PC-9 (cell line): ENCODE data around the gene PEX11G. TPM values are rescaled to one million over a fixed set of nuclear protein-coding genes. Genes with fewer than 3 reads are reported as not detected.

Source experiments
- BruUV-seq: library from RNA; stranded (reverse); fragments of 400-500 nt; replicated peaks from 2 replicates; lab custom pipeline; 2021; lab: Mats Ljungman, UMichigan
- CTCF ChIA-PET: fragments of 300-600 bp; sonication (Branson Sonifier 250); formaldehyde crosslinking; loops from one replicate; lab custom pipeline; 2022; ENCODE audit warnings: antibody characterized with exemption; lab: Charles Lee
- POLR2A ChIA-PET: fragments of 300-600 bp; sonication (Branson Sonifier 250); formaldehyde crosslinking; loops from one replicate; lab custom pipeline; 2022; ENCODE audit warnings: antibody characterized with exemption; ENCODE audit not compliant: unreplicated experiment; lab: Charles Lee
- DNase-seq, 2 experiments: peaks; one replicate each; pipeline versions ENCODE4 v3.0.0 to v3.0.0-alpha.2; 2015 to 2022; ENCODE audit warnings: mixed read lengths in 1 of 2
- H2AFZ ChIP-seq: fragments of 200-600 bp; sonication (generic); 2 replicates; pipeline ENCODE4 v1.8.1; 2017; ENCODE audit warnings: antibody characterized with exemption
- H3F3A ChIP-seq: fragments of 200-600 bp; sonication (generic); 2 replicates; pipeline ENCODE4 v1.8.1; 2017; ENCODE audit warnings: antibody characterized with exemption, mild to moderate bottlenecking, low read depth; ENCODE audit not compliant: insufficient read depth
- H3K27ac ChIP-seq: fragments of 200-600 bp; sonication (generic); 2 replicates; pipeline ENCODE4 v1.6.1; 2016; ENCODE audit warnings: mixed run types
- H3K27me3 ChIP-seq: fragments of 200-600 bp; sonication (generic); 2 replicates; pipeline ENCODE4 v1.6.1; 2016; ENCODE audit warnings: low read depth, mixed run types; ENCODE audit not compliant: insufficient read depth
- H3K36me3 ChIP-seq: fragments of 200-600 bp; sonication (generic); 2 replicates; pipeline ENCODE4 v1.6.1; 2016; ENCODE audit warnings: low read depth, mixed run types
- H3K4me1 ChIP-seq: fragments of 200-600 bp; sonication (generic); replicated peaks from 2 replicates; pipeline ENCODE4 v1.6.1; 2016; ENCODE audit warnings: mixed run types; ENCODE audit not compliant: insufficient read depth
- H3K4me2 ChIP-seq: fragments of 200-600 bp; sonication (generic); 2 replicates; pipeline ENCODE4 v1.6.1; 2017; ENCODE audit warnings: mixed run types
- H3K4me3 ChIP-seq: fragments of 200-600 bp; sonication (generic); 2 replicates; pipeline ENCODE4 v1.6.1; 2016; ENCODE audit warnings: mixed run types
- H3K79me2 ChIP-seq: fragments of 200-600 bp; sonication (generic); 2 replicates; pipeline ENCODE4 v1.6.1; 2017; ENCODE audit warnings: low read depth, mixed run types
- H3K9me2 ChIP-seq: fragments of 200-600 bp; sonication (generic); 2 replicates; pipeline ENCODE4 v1.8.1; 2017; ENCODE audit warnings: mild to moderate bottlenecking; ENCODE audit not compliant: insufficient read depth
- H3K9me3 ChIP-seq: fragments of 200-600 bp; sonication (generic); 2 replicates; pipeline ENCODE4 v1.8.1; 2016; ENCODE audit warnings: low read depth; ENCODE audit not compliant: insufficient read depth
- H4K20me1 ChIP-seq: fragments of 200-600 bp; sonication (generic); 2 replicates; pipeline ENCODE4 v1.8.1; 2017; ENCODE audit not compliant: insufficient read depth
- CTCF ChIP-seq: fragments of 200-600 bp; sonication (generic); conservative IDR thresholded peaks from 2 replicates; pipeline ENCODE4 v1.6.1; 2017; ENCODE audit warnings: mixed run types, antibody characterized with exemption, mild to moderate bottlenecking, moderate library complexity
- EZH2 ChIP-seq: fragments of 200-600 bp; sonication (generic); IDR thresholded peaks from 2 replicates; pipeline ENCODE4 v1.8.0; 2017; ENCODE audit warnings: antibody characterized with exemption, low read depth
- intact Hi-C: fragments of 100-400 bp; cut with micrococcal nuclease; formaldehyde crosslinking; loops from one replicate; pipeline ENCODE4 v1.10.0; 2022; ENCODE audit not compliant: unreplicated experiment
- total RNA-seq: library from RNA; stranded (reverse); gene quantifications from 2 replicates; pipeline ENCODE4 v1.2.3, GENCODE V29; 2021

Gene PEX11G
- total RNA-seq, 1 experiment from 2014 or later, result 10.5 TPM

DNA sequence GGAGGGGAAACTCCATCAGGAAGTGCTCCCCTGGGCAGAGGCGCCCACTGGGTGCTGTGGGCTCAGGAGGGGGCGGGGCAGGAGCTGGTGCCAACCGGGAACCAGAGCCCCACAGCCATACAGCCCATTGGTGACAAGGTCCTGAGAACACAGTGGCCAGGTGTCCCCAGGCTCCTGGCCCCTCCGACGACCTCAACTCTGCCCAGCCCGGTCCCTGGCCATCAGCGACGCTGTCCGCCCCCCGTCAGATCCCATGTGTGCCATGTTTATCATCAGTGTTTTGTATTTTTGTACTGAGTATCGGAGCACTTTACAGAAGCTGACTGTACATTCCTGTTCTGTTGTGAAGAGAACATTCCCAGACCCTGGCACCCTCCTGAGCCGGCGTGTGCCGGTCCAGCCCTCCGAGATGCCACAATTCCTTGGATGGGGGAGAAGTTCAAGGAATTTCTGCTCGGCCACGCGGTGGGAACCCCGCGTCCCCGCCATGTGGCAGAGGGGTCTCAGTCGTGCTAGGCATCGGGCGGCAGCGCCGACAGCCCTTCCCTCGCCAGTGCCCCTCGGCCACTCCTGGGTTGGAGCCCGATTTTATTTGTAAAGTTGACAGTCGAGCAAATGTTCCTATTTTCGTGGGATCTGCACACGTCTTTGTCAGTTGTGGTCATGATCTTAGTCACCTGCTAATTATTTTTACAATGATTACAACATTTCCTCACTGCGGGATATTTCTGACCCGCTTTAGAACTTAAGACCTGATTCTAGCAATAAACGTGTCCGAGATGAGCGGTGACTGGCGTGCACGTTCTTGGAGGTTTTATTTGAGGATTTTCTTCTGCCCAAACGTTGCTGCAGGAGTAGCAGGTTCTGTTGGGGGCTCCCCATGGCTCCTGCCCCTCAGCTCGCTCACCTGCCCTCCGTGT lies 16.9 kb downstream of the PEX11G start:
- ChIA-PET POLR2A (no interaction called here), CTCF (no interaction called here)
- no peak for DNase-seq
- intact Hi-C loops, result no loop called here
- no peak overlapping the region for H3K4me2 ChIP-seq
- no peaks in the 10 kb centered on the region for H3K79me2 ChIP-seq
- no peak for TF ChIP-seq CTCF
- TF ChIP-seq EZH2, result no peak
- TSS peak; percentile 6 for BruUV-seq
- H2AFZ ChIP-seq, result no peak overlapping the region
- H3K27ac ChIP-seq, result no peak overlapping the region
- H3K27me3 ChIP-seq, result no peaks in the 10 kb centered on the region
- H3K4me3 ChIP-seq, result no peak overlapping the region
- H3K4me1 ChIP-seq, result no peaks in the 10 kb centered on the region
- H3K9me2 ChIP-seq, result no peaks in the 10 kb centered on the region
- no peaks in the 10 kb centered on the region for H3K9me3 ChIP-seq
- peaks cover 13% of the 10 kb centered on the region for H3K36me3 ChIP-seq
- H4K20me1 ChIP-seq, result no peaks in the 10 kb centered on the region
- peaks cover 13% of the 10 kb centered on the region; the same call in 1 of the 2 replicates for H3F3A ChIP-seq

DNA sequence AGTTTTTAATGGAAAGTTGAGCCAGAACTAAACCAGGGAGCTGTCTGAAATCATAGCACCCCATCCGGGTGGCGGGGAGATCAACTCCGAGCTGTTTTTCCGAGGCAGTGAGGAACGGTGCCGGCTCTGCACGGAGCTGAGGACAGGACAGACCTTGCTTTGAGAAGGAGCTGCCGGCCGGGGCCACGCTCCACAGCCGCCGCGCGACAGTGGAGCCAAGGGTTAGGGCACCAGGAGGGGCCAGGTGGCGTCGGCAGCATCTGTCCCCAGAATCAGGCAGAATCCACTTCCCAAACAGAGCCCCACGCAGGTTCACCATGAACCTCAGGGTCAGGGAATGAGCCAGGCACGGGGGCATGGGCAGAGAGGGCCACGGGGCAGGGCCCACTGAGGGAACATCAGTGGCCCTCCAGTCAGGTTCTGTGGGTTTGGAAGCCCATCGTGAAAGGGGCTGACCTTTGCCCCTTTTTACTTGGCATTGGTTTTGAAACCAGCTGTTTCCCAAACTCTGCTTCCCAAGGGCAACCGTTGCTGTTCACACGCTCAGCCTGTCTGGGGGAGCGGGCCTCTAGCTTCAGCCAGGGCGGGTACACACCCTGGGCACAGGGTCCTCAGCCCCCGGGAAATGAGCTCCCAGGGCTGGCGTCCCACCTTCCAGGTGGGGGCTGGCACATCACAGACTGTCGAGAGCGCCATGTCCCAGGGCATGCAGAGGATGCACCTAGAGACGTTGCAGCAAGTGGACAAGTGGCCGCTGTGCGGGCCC lies 18.1 kb downstream of the PEX11G start:
- H3K9me3 ChIP-seq, result no peaks in the 10 kb centered on the region
- H3K4me2 ChIP-seq, result no peak overlapping the region
- POLR2A ChIA-PET, result no interaction called here
- no peak for DNase-seq
- intact Hi-C loops, result no loop called here
- H3K36me3 ChIP-seq, result peaks cover 13% of the 10 kb centered on the region
- H2AFZ ChIP-seq, result no peak overlapping the region
- H3K79me2 ChIP-seq, result no peaks in the 10 kb centered on the region
- H3F3A ChIP-seq, result peaks cover 13% of the 10 kb centered on the region; the same call in 1 of the 2 replicates
- BruUV-seq, result no TSS peak
- CTCF ChIA-PET, result no interaction called here
- no peaks in the 10 kb centered on the region for H3K27me3 ChIP-seq
- no peaks in the 10 kb centered on the region for H3K4me1 ChIP-seq
- no peak overlapping the region for H3K27ac ChIP-seq
- H3K4me3 ChIP-seq, result no peak overlapping the region
- no peaks in the 10 kb centered on the region for H4K20me1 ChIP-seq
- no peak for TF ChIP-seq EZH2
- TF ChIP-seq CTCF, result no peak
- no peaks in the 10 kb centered on the region for H3K9me2 ChIP-seq

- Histone ChIP-seq H3K79me2 (no peaks in the 10 kb centered on the region), H3K27me3 (no peaks in the 10 kb centered on the region), H3F3A (peaks cover 9% of the 10 kb centered on the region; the same call in 1 of the 2 replicates), H3K4me1 (no peaks in the 10 kb centered on the region), H3K27ac (no peak overlapping the region), H3K36me3 (peaks cover 17% of the 10 kb centered on the region), H4K20me1 (no peaks in the 10 kb centered on the region), H3K4me3 (no peak overlapping the region), H3K9me3 (no peaks in the 10 kb centered on the region), H3K4me2 (no peak overlapping the region), H2AFZ (no peak overlapping the region), H3K9me2 (no peaks in the 10 kb centered on the region)
- intact Hi-C loops, result no loop called here
- CTCF ChIA-PET, result no interaction called here
- no TSS peak for BruUV-seq
- POLR2A ChIA-PET, result no interaction called here
- no peak for DNase-seq
- TF ChIP-seq EZH2, result no peak
- no peak for TF ChIP-seq CTCF
Observed at GRCh38 chr19:7469669-7470285, 19.1 kb downstream of the PEX11G start.
